HepG2 (cell line): ENCODE measurements around the gene EIF4E. TPM values are rescaled to one million over a fixed set of nuclear protein-coding genes. Genes with fewer than 3 reads are reported as not detected.
"Not testable (repeated sequence)": the region's sequence is repeated elsewhere in the genome, so short reads cannot be mapped to it uniquely, and the experiment has no call there.

ENCODE experiments used
- ATAC-seq: fragments of 200-7000 bp; cut with Tn5 transposase; 3 replicates; pipeline ENCODE4 v1.9.1; 2020; ENCODE audit warnings: mild to moderate bottlenecking, moderate library complexity
- BruUV-seq: library from RNA; stranded (reverse); fragments of 400-500 nt; replicated peaks from 2 replicates; lab custom pipeline; 2021; lab: Mats Ljungman, UMichigan
- CTCF ChIA-PET: fragments of 300-600 bp; formaldehyde crosslinking; extraction: SDS; loops from one replicate; lab custom pipeline; 2021; ENCODE audit warnings: low total read pairs, inconsistent platforms, low intra/inter-chr PET ratio; lab: Yijun Ruan, JAX
- POLR2A ChIA-PET: fragments of 350-600 bp; sonication (Branson Sonifier 250); formaldehyde crosslinking; loops from one replicate; lab custom pipeline; 2020; ENCODE audit warnings: antibody characterized with exemption, inconsistent platforms; lab: Yijun Ruan, JAX
- DNase-seq: peaks from one replicate; pipeline ENCODE4 v3.0.0-alpha.2; 2015; ENCODE audit warnings: low spot score
- FAIRE-seq: peaks from 3 replicates; lab custom pipeline; 2011; peaks lifted over from hg19 to GRCh38; lab: Jason Lieb, UNC
- H2AFZ ChIP-seq: one replicate; pipeline ENCODE4 v1.6.1; 2011; ENCODE audit warnings: low read length, inconsistent platforms
- H3K27ac ChIP-seq: fragments of 300-600 bp; 3 replicates; pipeline ENCODE4 v1.8.0; 2011; ENCODE audit warnings: mixed run types, mild to moderate bottlenecking, mixed read lengths, low read length, inconsistent platforms; ENCODE audit not compliant: insufficient read depth; ENCODE audit errors: extremely low read length
- H3K27me3 ChIP-seq, 2 experiments: fragments of 200-600 bp in 1 of 2; 2 replicates in 1 of 2; 3 replicates in 1 of 2; pipeline versions ENCODE4 v1.6.0 to v1.8.0; 2011; ENCODE audit warnings: low read length in 2 of 2, mild to moderate bottlenecking in 2 of 2, moderate library complexity in 2 of 2, inconsistent platforms in 1 of 2; ENCODE audit not compliant: insufficient read depth in 2 of 2, control insufficient read depth in 1 of 2
- H3K36me3 ChIP-seq, 2 experiments: fragments of 200-600 bp in 1 of 2; replicated peaks in 1 of 2; 2 replicates in 1 of 2; 3 replicates in 1 of 2; pipeline versions ENCODE4 v1.5.1 to v1.8.0; 2011; ENCODE audit warnings: low read length in 2 of 2, inconsistent platforms in 1 of 2; ENCODE audit not compliant: insufficient read depth in 2 of 2, control insufficient read depth in 1 of 2
- H3K4me1 ChIP-seq: 2 replicates; pipeline ENCODE4 v1.5.1; 2012; ENCODE audit warnings: low read length, inconsistent platforms; ENCODE audit not compliant: insufficient read depth
- H3K4me2 ChIP-seq: 2 replicates; pipeline ENCODE4 v1.6.0; 2011; ENCODE audit warnings: low read depth, low read length, inconsistent platforms
- H3K4me3 ChIP-seq, 3 experiments: fragments of 200-600 bp in 1 of 3; sonication (generic), shearing (Covaris generic) in 1 of 3; replicated peaks in 1 of 3; 2 replicates each; pipeline ENCODE4 v1.5.1; 2011 to 2016; ENCODE audit warnings: low read length in 3 of 3, inconsistent platforms in 2 of 3, low read depth in 2 of 3, mild to moderate bottlenecking in 2 of 3, control low read depth in 1 of 3, mixed read lengths in 1 of 3; ENCODE audit not compliant: insufficient read depth in 1 of 3
- H3K79me2 ChIP-seq: one replicate; pipeline ENCODE4 v1.6.1; 2011; ENCODE audit warnings: low read length, inconsistent platforms; ENCODE audit not compliant: insufficient read depth
- H3K9ac ChIP-seq: 2 replicates; pipeline ENCODE4 v1.6.0; 2011; ENCODE audit warnings: mild to moderate bottlenecking, low read depth, low read length, inconsistent platforms; ENCODE audit not compliant: insufficient read depth
- H3K9me3 ChIP-seq: 2 replicates; pipeline ENCODE4 v1.5.1; 2012; ENCODE audit warnings: mild to moderate bottlenecking, low read length
- H4K20me1 ChIP-seq: 2 replicates; pipeline ENCODE4 v1.6.0; 2011; ENCODE audit warnings: inconsistent platforms, mild to moderate bottlenecking, low read length, moderate library complexity; ENCODE audit not compliant: insufficient read depth
- RBM22 ChIP-seq: fragments of 200-400 bp; formaldehyde crosslinking; optimal IDR thresholded peaks from 2 replicates; pipeline ENCODE3; 2017; ENCODE audit warnings: mild to moderate bottlenecking, low read length, moderate library complexity
- ZFX ChIP-seq: sonication (generic); formaldehyde crosslinking; IDR thresholded peaks from 2 replicates; pipeline ENCODE4 v1.4.0; 2020; ENCODE audit warnings: mild to moderate bottlenecking, low read depth, missing genetic modification reagents, moderate library complexity
- WGBS: methylation state at CpG from one replicate; pipeline ENCODE4 v1.1.6; 2017; ENCODE audit warnings: low lambda C conversion rate; 5-methylcytosine and 5-hydroxymethylcytosine counted together
- in situ Hi-C: cut with HindIII; loops from 2 replicates; pipeline ENCODE4 v1.10.0; 2017; ENCODE audit warnings: low pct_unique_long_range_greater_than_20kb; ENCODE audit not compliant: extremely low pct_ligation_motif_present
- intact Hi-C: fragments of 100-400 bp; cut with micrococcal nuclease; formaldehyde crosslinking; loops from one replicate; pipeline ENCODE4 v1.10.0; 2022; ENCODE audit not compliant: unreplicated experiment
- polyA plus RNA-seq, 8 experiments: library from polyadenylated mRNA; depleted of rRNA in 3 of 8; stranded (reverse) in 7 of 8; unstranded in 1 of 8; fragments of >200 nt; fragmentation: Illumina TruSeq in 4 of 8; extraction: Trizol in 4 of 8; gene quantifications; 2 replicates each; pipeline versions ENCODE4 v1.2.1 to v1.2.3, GENCODE V29; 2011 to 2016; ENCODE audit warnings: low read depth in 4 of 8, missing spikeins in 1 of 8, mixed read lengths in 1 of 8; ENCODE audit not compliant: insufficient read depth in 1 of 8
- total RNA-seq, 5 experiments: library from RNA; depleted of rRNA; stranded (reverse); fragments of >200 nt; fragmentation: Illumina TruSeq; extraction: Trizol; gene quantifications; 2 replicates each; pipeline ENCODE4 v1.2.3, GENCODE V29; 2016; ENCODE audit warnings: low read depth in 1 of 5

The EIF4E gene
- total and polyA plus RNA-seq, 2 of the 13 experiments (the other 11 are each of a cell fraction or from before 2014, with no cell fraction given), result 50.8 to 194 TPM

GRCh38 chr4:98910728-98911127, 18.2 kb downstream of the EIF4E start:
- POLR2A ChIA-PET, in situ Hi-C loops, CTCF ChIA-PET: not testable (repeated sequence)

GRCh38 chr4:98909646-98910401, 19.1 kb downstream of the EIF4E start:
- ChIA-PET POLR2A (no interaction called here), CTCF (no interaction called here)
- intact Hi-C loops (no loop called here), in situ Hi-C loops (no loop called here)
- WGBS, result 94% methylated on average over 5 of the region's 5 CpGs
- FAIRE-seq (no peak), DNase-seq (no peak), ATAC-seq (no peak)
- Histone ChIP-seq H3K4me2 (no peak overlapping the region), H3K27ac (no peak overlapping the region), H3K36me3 (peaks cover 3 to 5% of the 10 kb centered on the region in 2 experiments; a peak in 4 of 5 replicates), H2AFZ (no peak overlapping the region), H3K27me3 (no peaks in the 10 kb centered on the region), H3K4me1 (peaks cover 18% of the 10 kb centered on the region), H3K79me2 (peaks cover 95% of the 10 kb centered on the region), H3K4me3 (no peak overlapping the region), H3K9ac (no peak overlapping the region), H3K9me3 (no peaks in the 10 kb centered on the region), H4K20me1 (peaks cover 56% of the 10 kb centered on the region; the same call in 1 of the 2 replicates)
- TF ChIP-seq ZFX (CRISPR knock-in tag) (no peak), RBM22 (peak; percentile 56)
- no TSS peak for BruUV-seq

More at GRCh38 chr4:98910728-98911127, 18.2 kb downstream of the EIF4E start:
- H3K36me3 ChIP-seq, H3K9me3 ChIP-seq, intact Hi-C loops, FAIRE-seq, H3K9ac ChIP-seq, DNase-seq, BruUV-seq, H3K27ac ChIP-seq, H3K4me2 ChIP-seq, ATAC-seq, H2AFZ ChIP-seq, H3K27me3 ChIP-seq, H3K4me3 ChIP-seq, H3K4me1 ChIP-seq: not testable (repeated sequence)
- WGBS, result 88% methylated on average over 8 of the region's 8 CpGs
- Histone ChIP-seq H4K20me1 (peaks cover 50% of the 10 kb centered on the region; the same call in 1 of the 2 replicates), H3K79me2 (peaks cover 93% of the 10 kb centered on the region)
